GM19023 (cell line): Measurements from ENCODE around the gene OR8D2.

Source experiments
- ATAC-seq: cut with Tn5 transposase; IDR thresholded peaks from one replicate; pipeline ENCODE4 v1.9.1; 2021; ENCODE audit warnings: mild to moderate bottlenecking, moderate library complexity; ENCODE audit not compliant: unreplicated experiment

Gene OR8D2

GRCh38 chr11:124320097-124320496 lies at the start of gene OR8D2:
Gene OR8D2, minus strand, starts transcription at chr11:124320197. Its CDS starts 0 bp downstream, at chr11:124320197.
- no peak for ATAC-seq

GRCh38 chr11:124359566-124359965 lies 39.6 kb upstream of the OR8D2 start:
- no peak for ATAC-seq

GRCh38 chr11:124346311-124346955 lies 26.4 kb upstream of the OR8D2 start:
- ATAC-seq, result no peak

GRCh38 chr11:124344346-124344745 lies 24.3 kb upstream of the OR8D2 start:
- no peak for ATAC-seq

GRCh38 chr11:124340142-124340447 lies 20.1 kb upstream of the OR8D2 start:
- ATAC-seq, result no peak

- ATAC-seq, result no peak
Measured at GRCh38 chr11:124339396-124340141, 19.6 kb upstream of the OR8D2 start.

GRCh38 chr11:124331873-124332272 lies 11.9 kb upstream of the OR8D2 start:
- ATAC-seq, result no peak

- no peak for ATAC-seq
Measured at GRCh38 chr11:124329787-124330478, 9.9 kb upstream of the OR8D2 start.

GRCh38 chr11:124327775-124328174 lies 7.8 kb upstream of the OR8D2 start:
- no peak for ATAC-seq

- ATAC-seq, result no peak
Measured at GRCh38 chr11:124322356-124322755, 2.4 kb upstream of the OR8D2 start.

GRCh38 chr11:124315052-124315451 lies 4.9 kb downstream of the OR8D2 start:
- no peak for ATAC-seq

GRCh38 chr11:124313849-124314248 lies 6.1 kb downstream of the OR8D2 start, which contains the start of gene OR8D1:
Gene OR8D1, minus strand, starts transcription at chr11:124313949. Its CDS starts 3,183 bp downstream, at chr11:124310766.
- no peak for ATAC-seq

GRCh38 chr11:124313131-124313530 lies 6.9 kb downstream of the OR8D2 start:
- no peak for ATAC-seq

- no peak for ATAC-seq
Measured at GRCh38 chr11:124311670-124312069, 8.3 kb downstream of the OR8D2 start.

GRCh38 chr11:124311269-124311668 lies 8.7 kb downstream of the OR8D2 start:
- no peak for ATAC-seq

- ATAC-seq, result no peak
Measured at GRCh38 chr11:124310721-124311120, 9.3 kb downstream of the OR8D2 start.

GRCh38 chr11:124307093-124307492 lies 12.9 kb downstream of the OR8D2 start:
- no peak for ATAC-seq

- ATAC-seq, result no peak
Measured at GRCh38 chr11:124302347-124303125, 17.5 kb downstream of the OR8D2 start.

- ATAC-seq, result no peak
Measured at GRCh38 chr11:124301548-124301947, 18.4 kb downstream of the OR8D2 start.

GRCh38 chr11:124297921-124298320 lies 22.1 kb downstream of the OR8D2 start:
- no peak for ATAC-seq

- no peak for ATAC-seq
Measured at GRCh38 chr11:124296016-124296415, 24.0 kb downstream of the OR8D2 start.
